H1 (cell line): ENCODE data around the gene ARHGEF16.

Experiments
- RFX5 ChIP-seq: IDR thresholded peaks from 2 replicates; pipeline ENCODE4 v1.6.1; 2011; ENCODE audit warnings: low read depth, low read length, improper control_type of control experiment, borderline replicate concordance
- TF ChIP-seq, protein P1 (sequence below), 3 experiments: IDR thresholded peaks; 1 replicate in 2 of 3; 2 replicates in 1 of 3; pipeline versions ENCODE4 v1.5.1 to v1.6.1; 2011; ENCODE audit warnings: low read length in 3 of 3, mild to moderate bottlenecking in 3 of 3, inconsistent platforms in 2 of 3, low read depth in 1 of 3, moderate library complexity in 1 of 3; ENCODE audit not compliant: insufficient read depth in 1 of 3; ENCODE audit errors: control extremely low read depth in 1 of 3

DNA sequence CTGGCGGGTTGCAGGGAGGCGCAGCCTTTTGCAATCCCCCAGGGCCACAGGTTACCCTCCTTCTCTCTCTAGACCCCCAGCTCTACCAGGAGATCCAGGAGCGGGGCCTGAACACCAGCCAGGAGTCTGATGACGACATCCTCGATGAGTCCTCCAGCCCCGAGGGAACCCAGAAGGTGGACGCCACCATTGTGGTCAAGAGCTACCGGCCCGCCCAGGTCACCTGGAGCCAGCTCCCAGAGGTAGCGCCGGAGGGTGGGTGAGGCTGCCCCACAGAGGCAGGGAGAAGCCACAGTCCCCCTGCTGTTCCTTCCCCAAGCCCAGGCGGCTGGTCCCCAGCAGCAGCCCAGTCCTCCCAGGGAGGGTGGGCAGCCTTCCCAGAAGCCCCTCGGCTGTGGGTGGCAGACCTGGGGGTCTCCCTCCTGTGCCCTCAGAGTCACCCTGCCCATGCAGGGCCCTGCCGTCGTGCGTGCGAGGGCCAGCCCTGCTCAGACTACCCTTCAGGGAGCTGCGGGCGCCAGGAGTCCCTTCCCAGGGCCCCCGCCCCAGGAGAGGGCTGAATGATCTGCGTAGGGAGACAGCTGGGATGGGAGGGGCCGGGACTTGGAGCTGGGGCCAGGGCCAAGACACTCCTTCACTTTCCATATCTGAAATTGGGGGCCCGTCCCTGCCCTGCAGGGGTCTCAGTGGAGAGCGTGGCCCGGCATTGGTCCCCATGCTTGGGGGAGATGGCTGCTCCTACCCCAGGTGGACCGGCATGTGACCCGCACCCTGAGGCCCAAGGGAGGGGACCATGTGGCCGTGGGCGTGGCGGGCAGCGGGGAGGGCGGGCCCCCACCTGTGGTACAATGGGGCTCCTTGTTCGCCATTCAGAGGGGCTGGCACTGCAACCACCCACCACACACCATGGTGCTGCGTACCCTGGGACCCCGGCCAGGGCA is 12.9 kb downstream of the ARHGEF16 start:
- TF ChIP-seq, protein P1, sequence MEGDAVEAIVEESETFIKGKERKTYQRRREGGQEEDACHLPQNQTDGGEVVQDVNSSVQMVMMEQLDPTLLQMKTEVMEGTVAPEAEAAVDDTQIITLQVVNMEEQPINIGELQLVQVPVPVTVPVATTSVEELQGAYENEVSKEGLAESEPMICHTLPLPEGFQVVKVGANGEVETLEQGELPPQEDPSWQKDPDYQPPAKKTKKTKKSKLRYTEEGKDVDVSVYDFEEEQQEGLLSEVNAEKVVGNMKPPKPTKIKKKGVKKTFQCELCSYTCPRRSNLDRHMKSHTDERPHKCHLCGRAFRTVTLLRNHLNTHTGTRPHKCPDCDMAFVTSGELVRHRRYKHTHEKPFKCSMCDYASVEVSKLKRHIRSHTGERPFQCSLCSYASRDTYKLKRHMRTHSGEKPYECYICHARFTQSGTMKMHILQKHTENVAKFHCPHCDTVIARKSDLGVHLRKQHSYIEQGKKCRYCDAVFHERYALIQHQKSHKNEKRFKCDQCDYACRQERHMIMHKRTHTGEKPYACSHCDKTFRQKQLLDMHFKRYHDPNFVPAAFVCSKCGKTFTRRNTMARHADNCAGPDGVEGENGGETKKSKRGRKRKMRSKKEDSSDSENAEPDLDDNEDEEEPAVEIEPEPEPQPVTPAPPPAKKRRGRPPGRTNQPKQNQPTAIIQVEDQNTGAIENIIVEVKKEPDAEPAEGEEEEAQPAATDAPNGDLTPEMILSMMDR (IDR thresholded peaks at IDR 0.05; ENCODE audit: control extremely low read depth in 1 of 3, insufficient read depth in 1 of 3, low read depth in 1 of 3, low read length in 3 of 3) = no peak
- TF ChIP-seq RFX5 = no peak
